ENCODE data around the gene RRP12.

- TF ChIP-seq RCOR1 (IDR thresholded peaks at IDR 0.05; ENCODE audit: insufficient replicate concordance, low read length) (no peak), CTCF (conservative IDR thresholded peaks at IDR 0.05; ENCODE audit: low read depth, low read length) (no peak), ELK1 (IDR thresholded peaks at IDR 0.05; ENCODE audit: borderline replicate concordance, low read depth, low read length) (no peak), NFE2L2 (IDR thresholded peaks at IDR 0.05; ENCODE audit: low read depth, low read length) (no peak), BHLHE40 (IDR thresholded peaks at IDR 0.05; ENCODE audit: low read depth, low read length) (no peak), RAD21 (IDR thresholded peaks at IDR 0.05; ENCODE audit: low read length) (no peak), CHD1 (IDR thresholded peaks at IDR 0.05; ENCODE audit: low read depth, low read length) (no peak), POLR2A (IDR thresholded peaks at IDR 0.05; ENCODE audit: low read depth, low read length) (no peak), MXI1 (IDR thresholded peaks at IDR 0.05; ENCODE audit: borderline replicate concordance, low read depth, low read length) (no peak), MAZ (IDR thresholded peaks at IDR 0.05; ENCODE audit: borderline replicate concordance, low read depth, low read length) (no peak)
These were observed 93.7 kb downstream of the RRP12 start for GRCh38 chr10:97307441-97307840.

Data from IMR-90 (cell line).